ENCODE data around the gene AGAP3. TPM values are rescaled to one million over a fixed set of nuclear protein-coding genes. Genes with fewer than 3 reads are reported as not detected.

The AGAP3 gene
- total RNA-seq, 1 experiment from 2014 or later = 32.7 TPM

DNA sequence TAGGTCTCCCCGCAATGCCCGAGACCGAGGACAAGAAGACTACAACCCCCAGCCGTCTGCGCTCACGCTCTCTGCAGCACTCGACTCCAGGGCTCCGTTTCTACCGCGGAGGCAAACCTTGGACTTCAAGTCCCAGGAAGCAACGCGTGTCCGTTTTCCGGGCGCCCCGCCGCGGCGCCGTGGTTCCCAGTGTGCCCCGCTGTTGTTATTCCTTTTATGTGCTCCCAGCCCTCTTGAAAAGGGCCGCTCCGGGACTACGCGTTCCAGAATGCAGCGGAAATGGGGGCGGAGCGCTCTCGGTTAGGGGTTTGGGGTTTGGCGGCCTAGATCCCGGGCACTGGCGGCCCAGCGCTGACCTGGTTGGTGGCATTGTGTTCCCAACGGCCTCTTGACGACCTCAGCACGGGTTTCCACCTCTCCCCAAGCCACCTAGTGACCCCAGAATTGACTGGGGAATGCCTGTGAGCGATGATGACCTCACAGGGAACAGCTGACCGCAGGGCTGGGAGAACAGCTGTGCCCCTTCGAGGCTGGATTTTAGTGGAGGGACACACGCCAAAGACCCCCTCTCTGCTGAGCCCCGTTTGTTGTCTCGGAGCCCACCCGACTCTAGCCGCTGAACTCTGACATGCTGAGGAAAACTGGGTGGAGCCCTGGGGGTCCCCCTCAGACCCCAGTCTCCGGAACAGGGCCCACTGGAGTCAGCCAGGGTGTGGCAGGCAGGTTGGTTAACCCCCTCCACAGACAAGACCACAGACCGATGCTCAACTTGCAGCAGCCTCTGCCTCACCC is 28.1 kb upstream of the AGAP3 start:
- peak; percentile 100 for DNase-seq (ENCODE audit: low read depth)

DNA sequence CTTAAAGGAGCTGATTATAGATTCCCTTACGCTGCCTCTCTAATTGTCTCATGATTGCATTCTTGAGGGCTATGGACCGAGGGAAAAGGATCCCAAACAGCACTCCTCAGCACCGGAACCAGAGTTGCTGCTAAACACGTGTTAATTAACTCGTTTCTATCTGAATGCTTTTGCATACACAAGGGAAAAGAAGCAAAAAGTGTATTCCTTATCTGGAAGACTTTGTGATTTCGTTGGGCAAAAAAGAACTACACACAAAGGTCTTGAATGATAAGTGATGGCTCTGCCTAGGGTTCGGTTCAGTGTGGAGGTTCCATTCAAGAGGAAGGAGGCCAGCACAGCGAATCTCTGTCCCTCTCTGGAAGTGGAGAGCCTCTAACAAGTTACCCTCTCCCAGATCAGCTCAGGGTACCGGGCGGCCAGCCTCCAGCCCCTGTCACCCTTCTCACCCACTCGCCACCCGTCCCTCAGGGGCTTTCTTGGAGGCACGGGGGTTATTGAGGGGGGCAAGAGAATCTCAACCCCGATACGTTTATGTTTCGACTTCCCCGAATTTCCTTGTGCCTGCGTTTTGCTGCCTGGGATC is 27.4 kb upstream of the AGAP3 start:
- no peak for DNase-seq (ENCODE audit: low read depth)

GRCh38 chr7:151059367-151060112 is 26.7 kb upstream of the AGAP3 start, which contains the start of gene SLC4A2:
SLC4A2 (plus strand) TSS chr7:151059589; CDS start chr7:151061988, 2,399 bp downstream.
- DNase-seq (ENCODE audit: low read depth) = peak; percentile 78

DNA sequence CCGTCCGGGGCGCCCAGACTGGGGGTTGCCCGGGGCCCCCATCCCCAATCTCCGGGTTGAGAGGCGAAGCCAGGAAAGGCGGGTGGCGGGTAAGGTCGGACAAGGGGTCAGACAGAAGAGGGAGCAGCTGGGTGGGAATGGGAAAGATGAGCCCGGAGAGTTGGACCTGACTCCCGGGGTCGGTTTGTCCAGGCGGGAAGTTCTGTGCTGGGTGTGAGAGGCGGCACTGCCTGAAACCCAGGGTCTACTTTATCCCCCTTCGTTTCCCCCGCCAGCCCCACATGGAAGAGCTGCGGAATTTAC is 26.2 kb upstream of the AGAP3 start:
- DNase-seq (ENCODE audit: low read depth) = no peak

DNA sequence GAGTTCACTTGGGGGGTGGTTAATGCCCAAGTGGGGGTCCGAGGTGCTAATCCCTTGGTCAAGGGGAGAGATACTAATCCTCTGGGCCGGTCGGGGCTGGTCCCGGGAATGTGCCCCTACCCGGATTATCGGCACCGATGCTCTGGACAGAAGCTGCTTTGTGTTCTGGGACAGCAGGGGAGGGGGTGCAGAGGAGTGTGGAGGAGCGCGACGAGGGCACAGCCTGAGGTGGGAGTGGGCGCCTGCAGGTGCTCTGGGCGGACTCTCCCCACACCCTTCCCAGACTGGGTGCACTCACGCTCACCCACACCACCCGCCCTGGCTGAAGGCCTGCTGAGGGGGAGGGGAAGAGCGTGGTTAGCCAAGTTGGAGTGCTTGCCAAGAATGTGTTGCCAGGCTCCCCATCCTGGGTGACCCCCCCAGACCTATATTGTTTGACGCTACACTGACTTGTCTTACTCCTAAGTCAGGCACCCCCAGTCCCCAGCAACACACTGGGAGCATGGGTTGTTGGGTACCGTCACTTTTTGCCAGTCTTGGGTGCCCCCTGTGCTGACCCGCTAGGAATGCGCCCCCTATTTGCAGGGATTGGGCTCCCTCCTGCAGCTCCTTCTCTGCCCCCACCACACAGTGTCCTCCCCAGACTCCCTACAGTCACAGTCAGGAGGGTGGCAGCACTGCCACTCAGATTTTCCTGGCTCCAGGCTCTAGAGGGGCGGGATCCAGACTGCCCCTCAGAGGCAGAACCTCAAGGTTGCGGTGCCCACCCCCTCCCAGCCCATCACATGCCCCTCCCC is 25.7 kb upstream of the AGAP3 start:
- DNase-seq (ENCODE audit: low read depth) = peak; percentile 64

GRCh38 chr7:151061213-151062110 is 24.8 kb upstream of the AGAP3 start:
- no peak for DNase-seq (ENCODE audit: low read depth)

DNA sequence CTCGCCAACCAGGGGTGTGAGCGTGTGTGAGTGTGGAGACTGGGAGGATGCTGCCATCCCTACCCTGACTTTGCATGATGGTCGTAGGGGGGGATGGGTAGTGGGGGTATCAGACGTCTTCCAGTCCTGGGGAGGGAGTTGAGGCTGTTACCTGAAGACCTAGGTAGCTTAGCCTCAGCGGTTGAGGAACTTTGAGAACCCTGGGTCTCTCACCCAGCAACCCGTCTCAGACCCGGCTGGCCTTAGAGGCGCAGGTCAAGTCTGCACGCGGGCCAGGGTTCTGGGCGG is 24.2 kb upstream of the AGAP3 start:
- DNase-seq (ENCODE audit: low read depth) = no peak

DNA sequence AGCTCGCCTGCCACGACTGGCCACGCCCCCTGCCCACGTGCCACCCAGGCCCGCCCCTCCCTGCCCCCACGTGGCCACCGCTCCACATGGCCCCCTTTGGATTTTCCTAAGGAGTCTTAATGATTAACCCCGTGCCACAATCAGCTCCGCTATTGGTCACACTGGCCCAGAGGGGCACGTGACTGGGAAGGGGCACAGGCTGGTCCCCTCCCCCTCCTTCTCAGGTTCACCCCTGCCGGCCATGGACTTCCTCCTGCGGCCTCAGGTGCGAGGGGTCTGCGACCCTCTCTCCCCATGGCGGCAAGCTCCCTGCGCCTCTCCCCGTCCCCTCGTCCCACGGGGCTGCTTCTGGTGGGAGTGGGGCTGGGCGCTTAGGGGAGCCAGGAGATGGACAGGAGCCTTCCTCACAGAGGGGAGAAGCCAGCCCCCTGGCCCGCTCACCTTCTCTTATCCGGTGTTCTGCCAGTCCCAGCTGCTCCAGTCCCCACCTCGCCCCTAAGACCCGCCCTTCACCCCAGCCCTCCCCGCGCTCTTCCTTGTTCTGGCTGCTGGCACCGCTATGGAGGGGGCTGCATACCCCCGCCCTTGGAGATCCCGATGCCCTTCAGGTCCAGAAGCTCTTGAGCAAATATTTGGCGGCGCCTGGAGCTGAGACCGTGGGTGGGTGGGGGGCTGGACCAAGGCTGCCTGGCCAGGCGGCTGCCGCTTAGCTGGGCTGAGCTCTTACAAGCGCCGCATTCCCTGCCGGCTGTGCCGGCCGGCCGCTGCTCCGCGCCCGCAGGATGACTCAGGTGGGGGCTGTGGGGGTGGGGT is 23.7 kb upstream of the AGAP3 start:
- DNase-seq (ENCODE audit: low read depth) = peak; percentile 58

DNA sequence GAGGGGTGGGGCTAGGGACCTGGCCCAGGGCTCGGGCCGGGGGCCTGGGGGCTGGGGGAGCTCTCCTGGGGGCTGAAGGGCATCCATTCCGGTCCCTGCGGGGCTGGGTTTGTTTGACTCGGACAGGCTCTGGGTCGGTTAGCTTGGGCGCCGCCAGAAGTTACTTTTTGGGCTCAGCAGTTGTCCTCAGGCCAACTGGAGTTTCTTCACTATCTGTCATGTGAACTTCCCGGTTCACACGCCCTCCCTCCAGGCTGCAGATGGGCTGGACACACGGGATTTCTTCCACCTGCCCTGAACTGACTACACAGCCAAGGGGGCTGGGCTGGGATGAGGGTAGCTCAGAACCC is 23.1 kb upstream of the AGAP3 start:
- DNase-seq (ENCODE audit: low read depth) = peak; percentile 55

DNA sequence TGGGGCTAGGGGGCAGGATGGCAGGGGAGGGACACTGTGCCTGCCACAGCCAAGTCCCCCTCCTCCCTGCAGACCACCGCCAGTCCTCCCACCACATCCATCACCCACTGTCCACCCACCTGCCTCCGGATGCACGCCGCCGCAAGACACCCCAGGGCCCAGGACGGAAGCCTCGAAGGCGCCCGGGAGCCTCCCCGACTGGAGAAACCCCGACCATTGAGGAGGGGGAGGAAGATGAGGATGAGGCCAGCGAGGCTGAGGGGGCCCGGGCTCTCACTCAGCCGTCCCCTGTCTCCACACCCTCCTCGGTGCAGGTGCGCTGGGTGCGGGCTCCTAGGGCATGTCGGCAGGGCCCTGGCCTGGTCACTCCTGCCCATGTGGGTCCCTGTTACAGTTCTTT is 21.8 kb upstream of the AGAP3 start:
- no peak for DNase-seq (ENCODE audit: low read depth)

DNA sequence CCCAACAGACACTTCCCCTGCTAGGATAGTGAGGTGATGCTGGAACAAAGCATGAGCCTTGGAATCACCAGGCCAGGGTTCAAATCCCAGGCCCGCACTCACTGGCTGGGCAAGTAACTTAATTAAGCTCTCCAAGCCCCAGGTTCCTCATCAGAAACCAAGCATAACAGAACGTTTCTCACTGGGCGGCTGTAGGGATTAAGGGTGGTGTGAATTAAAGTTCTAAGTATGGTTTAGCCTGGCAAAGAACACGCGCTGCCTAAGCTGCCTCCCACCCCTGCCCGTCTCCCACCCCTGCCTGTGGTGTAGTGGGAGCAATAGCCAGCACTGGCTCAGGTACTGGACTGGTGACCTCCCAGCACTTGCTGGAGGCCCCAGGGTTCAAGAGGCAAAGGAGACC is 21.3 kb upstream of the AGAP3 start:
- DNase-seq (ENCODE audit: low read depth) = no peak

DNA sequence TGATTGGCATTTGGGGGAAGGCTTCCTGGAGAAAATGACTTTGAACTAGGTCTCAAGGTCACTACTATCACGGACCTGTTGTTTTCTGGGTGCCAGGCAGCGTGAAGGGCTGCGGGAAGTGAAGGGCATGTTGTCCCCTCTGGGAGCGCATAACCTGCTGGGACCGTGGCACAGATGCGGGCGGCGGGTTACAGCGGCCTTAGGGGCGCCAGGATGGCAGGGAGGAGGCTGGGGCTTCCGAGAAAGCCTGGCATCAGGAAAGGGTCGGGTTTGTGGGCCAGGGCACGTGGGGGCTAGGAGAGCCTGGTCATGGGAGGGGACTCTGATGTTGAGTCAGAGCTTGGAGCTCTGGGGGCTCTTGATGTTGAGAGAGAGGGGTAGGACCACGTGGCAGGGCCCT is 20.8 kb upstream of the AGAP3 start:
- no peak for DNase-seq (ENCODE audit: low read depth)

DNA sequence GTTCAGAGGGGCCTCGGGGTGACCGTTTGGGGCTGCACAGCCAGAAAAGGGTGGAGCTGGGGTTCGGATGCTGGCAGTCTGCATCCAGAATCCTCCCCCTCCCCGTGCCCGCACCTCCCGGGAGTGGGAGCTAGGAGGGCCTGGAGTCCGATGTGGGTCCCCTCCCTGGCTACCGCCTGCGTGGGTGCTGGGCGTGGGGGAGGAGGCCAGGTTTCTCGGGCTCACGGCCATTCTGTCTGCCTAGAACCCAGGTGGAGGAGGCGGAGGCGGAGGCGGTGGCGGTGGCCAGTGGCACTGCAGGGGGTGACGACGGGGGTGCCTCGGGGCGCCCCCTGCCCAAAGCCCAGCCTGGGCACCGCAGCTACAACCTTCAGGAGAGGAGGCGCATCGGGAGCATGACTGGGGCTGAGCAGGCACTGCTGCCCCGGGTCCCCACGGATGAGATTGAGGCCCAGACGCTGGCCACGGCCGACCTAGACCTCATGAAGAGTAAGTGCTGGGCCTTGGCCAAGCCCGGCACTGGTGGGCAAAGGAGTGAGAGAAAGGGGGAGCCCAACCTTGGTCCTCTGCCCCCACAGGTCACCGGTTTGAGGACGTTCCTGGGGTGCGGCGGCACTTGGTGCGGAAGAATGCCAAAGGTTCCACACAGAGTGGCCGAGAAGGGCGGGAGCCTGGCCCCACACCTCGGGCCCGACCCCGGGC is 19.9 kb upstream of the AGAP3 start:
- no peak for DNase-seq (ENCODE audit: low read depth)

GRCh38 chr7:151068069-151068773 is 18.1 kb upstream of the AGAP3 start:
- no peak for DNase-seq (ENCODE audit: low read depth)

- no peak for DNase-seq (ENCODE audit: low read depth)
Observed at GRCh38 chr7:151069841-151070573, 16.3 kb upstream of the AGAP3 start.

- DNase-seq (ENCODE audit: low read depth) = no peak
Observed at GRCh38 chr7:151070574-151070960, 15.7 kb upstream of the AGAP3 start.

DNA sequence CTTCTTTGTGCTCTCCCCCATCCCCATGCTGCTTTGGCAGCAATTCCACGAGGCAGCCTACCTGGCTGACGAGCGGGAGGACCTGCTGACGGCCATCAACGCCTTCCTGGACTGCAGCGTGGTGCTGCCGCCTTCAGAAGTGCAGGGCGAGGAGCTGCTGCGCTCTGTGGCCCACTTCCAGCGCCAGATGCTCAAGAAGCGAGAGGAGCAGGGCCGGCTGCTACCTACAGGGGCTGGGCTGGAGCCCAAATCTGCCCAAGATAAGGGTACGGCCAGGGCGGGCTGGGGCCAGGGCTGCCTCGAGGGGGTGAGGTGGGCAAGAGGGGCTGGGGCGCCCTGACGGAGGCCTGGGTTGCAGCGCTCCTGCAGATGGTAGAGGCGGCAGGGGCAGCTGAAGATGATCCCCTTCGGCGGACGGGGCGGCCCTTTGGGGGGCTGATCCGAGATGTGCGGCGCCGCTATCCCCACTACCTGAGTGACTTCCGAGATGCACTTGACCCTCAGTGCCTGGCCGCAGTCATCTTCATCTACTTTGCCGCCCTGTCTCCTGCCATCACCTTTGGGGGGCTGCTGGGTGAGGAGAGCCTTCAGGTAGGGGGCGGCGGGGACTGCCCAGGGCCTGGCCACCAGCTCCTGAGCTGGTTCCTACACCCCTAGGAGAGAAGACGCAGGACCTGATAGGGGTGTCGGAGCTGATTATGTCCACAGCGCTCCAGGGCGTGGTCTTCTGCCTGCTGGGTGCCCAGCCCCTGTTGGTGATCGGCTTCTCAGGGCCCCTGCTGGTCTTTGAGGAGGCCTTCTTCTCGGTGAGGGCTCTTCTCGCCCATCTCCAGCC is 15.0 kb upstream of the AGAP3 start:
- no peak for DNase-seq (ENCODE audit: low read depth)

- DNase-seq (ENCODE audit: low read depth) = no peak
Observed at GRCh38 chr7:151073990-151074389, 12.3 kb upstream of the AGAP3 start.

All from RPMI7951 (cell line).